ENCODE data around the gene OSBPL10.

OSBPL10 gene

GRCh38 chr3:31629054-31629453, 352.0 kb downstream of the OSBPL10 start:
- Histone ChIP-seq H3K4me1 (ENCODE audit: control insufficient read depth, insufficient read depth, low read depth, low read length) (no peaks in the 10 kb centered on the region), H2AFZ (ENCODE audit: low read depth, low read length) (no peak overlapping the region), H2BK5ac (ENCODE audit: low read depth, low read length, poor library complexity, severe bottlenecking) (no peak overlapping the region), H2BK15ac (ENCODE audit: low read depth, poor library complexity, severe bottlenecking) (no peak overlapping the region), H2BK120ac (ENCODE audit: low read depth, low read length) (no peak overlapping the region), H3K4ac (ENCODE audit: low read depth in 1 of 2, low read length in 2 of 2) (no peak overlapping the region), H4K8ac (ENCODE audit: low read length) (no peak overlapping the region), H3K79me1 (replicated peaks; ENCODE audit: low read length, poor library complexity, severe bottlenecking) (peaks cover 3% of the 10 kb centered on the region), H3K27ac (ENCODE audit: low read length, poor library complexity, severe bottlenecking) (no peak overlapping the region), H3K4me3 (ENCODE audit: insufficient read depth in 1 of 2, low read depth in 1 of 2, low read length in 2 of 2) (no peak overlapping the region), H3K4me2 (ENCODE audit: low read length, poor library complexity, severe bottlenecking) (no peak overlapping the region), H3K36me3 (ENCODE audit: control insufficient read depth in 1 of 2, insufficient read depth in 2 of 2, low read depth in 1 of 2, low read length in 2 of 2) (peaks cover 7 to 81% of the 10 kb centered on the region in 2 experiments), H3K9ac (ENCODE audit: low read length) (no peak overlapping the region), H3K23ac (ENCODE audit: low read length in 2 of 2) (no peak overlapping the region), H2AK5ac (ENCODE audit: low read length, severe bottlenecking) (no peak overlapping the region), H3K18ac (ENCODE audit: low read depth in 1 of 2, low read length in 2 of 2) (no peak overlapping the region), H2BK12ac (ENCODE audit: low read length in 2 of 2) (no peak overlapping the region), H3K9me3 (ENCODE audit: control insufficient read depth, low read length) (no peaks in the 10 kb centered on the region), H3K14ac (ENCODE audit: low read length in 2 of 2) (no peak overlapping the region), H3K27me3 (ENCODE audit: control insufficient read depth in 1 of 2, insufficient read depth in 1 of 2, low read length in 2 of 2) (no peaks in the 10 kb centered on the region), H4K91ac (ENCODE audit: low read length) (no peak overlapping the region)
- 100% methylated on average over 1 of the region's 5 CpGs for WGBS
- DNase-seq = no peak

GRCh38 chr3:31625358-31625757, 355.7 kb downstream of the OSBPL10 start:
- Histone ChIP-seq H4K8ac (ENCODE audit: low read length) (no peak overlapping the region), H3K9me3 (ENCODE audit: control insufficient read depth, low read length) (no peaks in the 10 kb centered on the region), H2BK120ac (ENCODE audit: low read depth, low read length) (no peak overlapping the region), H2AK5ac (ENCODE audit: low read length, severe bottlenecking) (no peak overlapping the region), H3K9ac (ENCODE audit: low read length) (no peak overlapping the region), H3K4me2 (ENCODE audit: low read length, poor library complexity, severe bottlenecking) (no peak overlapping the region), H3K23ac (ENCODE audit: low read length in 2 of 2) (no peak overlapping the region), H2BK15ac (ENCODE audit: low read depth, poor library complexity, severe bottlenecking) (no peak overlapping the region), H2BK12ac (ENCODE audit: low read length in 2 of 2) (no peak overlapping the region), H3K4ac (ENCODE audit: low read depth in 1 of 2, low read length in 2 of 2) (no peak overlapping the region), H3K79me1 (replicated peaks; ENCODE audit: low read length, poor library complexity, severe bottlenecking) (peaks cover 5% of the 10 kb centered on the region), H2AFZ (ENCODE audit: low read depth, low read length) (no peak overlapping the region), H3K18ac (ENCODE audit: low read depth in 1 of 2, low read length in 2 of 2) (no peak overlapping the region), H3K4me1 (ENCODE audit: control insufficient read depth, insufficient read depth, low read depth, low read length) (no peaks in the 10 kb centered on the region), H3K27ac (ENCODE audit: low read length, poor library complexity, severe bottlenecking) (no peak overlapping the region), H3K36me3 (ENCODE audit: control insufficient read depth in 1 of 2, insufficient read depth in 2 of 2, low read depth in 1 of 2, low read length in 2 of 2) (peaks cover 4 to 82% of the 10 kb centered on the region in 2 experiments), H4K91ac (ENCODE audit: low read length) (no peak overlapping the region), H3K27me3 (ENCODE audit: control insufficient read depth in 1 of 2, insufficient read depth in 1 of 2, low read length in 2 of 2) (no peaks in the 10 kb centered on the region), H2BK5ac (ENCODE audit: low read depth, low read length, poor library complexity, severe bottlenecking) (no peak overlapping the region), H3K4me3 (ENCODE audit: insufficient read depth in 1 of 2, low read depth in 1 of 2, low read length in 2 of 2) (no peak overlapping the region), H3K14ac (ENCODE audit: low read length in 2 of 2) (no peak overlapping the region)
- no peak for DNase-seq
- 43% methylated on average over 1 of the region's 2 CpGs for WGBS

GRCh38 chr3:31624083-31624709, 356.9 kb downstream of the OSBPL10 start:
- H3K14ac ChIP-seq (ENCODE audit: low read length in 2 of 2) = no peak overlapping the region

GRCh38 chr3:31622636-31623288, 358.3 kb downstream of the OSBPL10 start:
- Histone ChIP-seq H3K9ac (ENCODE audit: low read length) (no peak overlapping the region), H2AFZ (ENCODE audit: low read depth, low read length) (no peak overlapping the region), H3K27ac (ENCODE audit: low read length, poor library complexity, severe bottlenecking) (no peak overlapping the region), H3K27me3 (ENCODE audit: control insufficient read depth in 1 of 2, insufficient read depth in 1 of 2, low read length in 2 of 2) (no peaks in the 10 kb centered on the region), H3K4me1 (ENCODE audit: control insufficient read depth, insufficient read depth, low read depth, low read length) (no peaks in the 10 kb centered on the region), H3K14ac (ENCODE audit: low read length in 2 of 2) (no peak overlapping the region), H2AK5ac (ENCODE audit: low read length, severe bottlenecking) (no peak overlapping the region), H2BK120ac (ENCODE audit: low read depth, low read length) (no peak overlapping the region), H3K4ac (ENCODE audit: low read depth in 1 of 2, low read length in 2 of 2) (no peak overlapping the region), H3K36me3 (ENCODE audit: control insufficient read depth in 1 of 2, insufficient read depth in 2 of 2, low read depth in 1 of 2, low read length in 2 of 2) (peaks cover 4 to 96% of the 10 kb centered on the region in 2 experiments), H3K79me1 (replicated peaks; ENCODE audit: low read length, poor library complexity, severe bottlenecking) (peaks cover 5% of the 10 kb centered on the region), H4K8ac (ENCODE audit: low read length) (no peak overlapping the region), H3K4me2 (ENCODE audit: low read length, poor library complexity, severe bottlenecking) (no peak overlapping the region), H3K18ac (ENCODE audit: low read depth in 1 of 2, low read length in 2 of 2) (no peak overlapping the region), H4K91ac (ENCODE audit: low read length) (no peak overlapping the region), H2BK5ac (ENCODE audit: low read depth, low read length, poor library complexity, severe bottlenecking) (no peak overlapping the region), H2BK12ac (ENCODE audit: low read length in 2 of 2) (no peak overlapping the region), H3K4me3 (ENCODE audit: insufficient read depth in 1 of 2, low read depth in 1 of 2, low read length in 2 of 2) (no peak overlapping the region), H3K9me3 (ENCODE audit: control insufficient read depth, low read length) (no peaks in the 10 kb centered on the region), H2BK15ac (ENCODE audit: low read depth, poor library complexity, severe bottlenecking) (no peak overlapping the region), H3K23ac (ENCODE audit: low read length in 2 of 2) (no peak overlapping the region)
- no peak for DNase-seq
- no CpG with 5 or more reads among the region's 4 CpGs for WGBS

More at GRCh38 chr3:31624083-31624709, 356.9 kb downstream of the OSBPL10 start:
- H2BK5ac ChIP-seq (ENCODE audit: low read depth, low read length, poor library complexity, severe bottlenecking) = no peak overlapping the region
- H3K79me1 ChIP-seq (replicated peaks; ENCODE audit: low read length, poor library complexity, severe bottlenecking) = peaks cover 5% of the 10 kb centered on the region
- H3K9ac ChIP-seq (ENCODE audit: low read length) = no peak overlapping the region
- H3K4me2 ChIP-seq (ENCODE audit: low read length, poor library complexity, severe bottlenecking) = no peak overlapping the region
- no peak overlapping the region for H3K23ac ChIP-seq (ENCODE audit: low read length in 2 of 2)
- H4K8ac ChIP-seq (ENCODE audit: low read length) = no peak overlapping the region
- no peak overlapping the region for H3K4ac ChIP-seq (ENCODE audit: low read depth in 1 of 2, low read length in 2 of 2)
- no peak overlapping the region for H3K18ac ChIP-seq (ENCODE audit: low read depth in 1 of 2, low read length in 2 of 2)
- no peak overlapping the region for H3K4me3 ChIP-seq (ENCODE audit: insufficient read depth in 1 of 2, low read depth in 1 of 2, low read length in 2 of 2)
- H2BK12ac ChIP-seq (ENCODE audit: low read length in 2 of 2) = no peak overlapping the region
- H3K4me1 ChIP-seq (ENCODE audit: control insufficient read depth, insufficient read depth, low read depth, low read length) = no peaks in the 10 kb centered on the region
- H2AK5ac ChIP-seq (ENCODE audit: low read length, severe bottlenecking) = no peak overlapping the region
- peaks cover 4 to 84% of the 10 kb centered on the region in 2 experiments for H3K36me3 ChIP-seq (ENCODE audit: control insufficient read depth in 1 of 2, insufficient read depth in 2 of 2, low read depth in 1 of 2, low read length in 2 of 2)
- WGBS = 100% methylated on average over 4 of the region's 6 CpGs
- no peak for DNase-seq
- no peaks in the 10 kb centered on the region for H3K9me3 ChIP-seq (ENCODE audit: control insufficient read depth, low read length)
- no peak overlapping the region for H3K27ac ChIP-seq (ENCODE audit: low read length, poor library complexity, severe bottlenecking)
- no peak overlapping the region for H2AFZ ChIP-seq (ENCODE audit: low read depth, low read length)
- H4K91ac ChIP-seq (ENCODE audit: low read length) = no peak overlapping the region
- no peak overlapping the region for H2BK120ac ChIP-seq (ENCODE audit: low read depth, low read length)
- H3K27me3 ChIP-seq (ENCODE audit: control insufficient read depth in 1 of 2, insufficient read depth in 1 of 2, low read length in 2 of 2) = no peaks in the 10 kb centered on the region
- H2BK15ac ChIP-seq (ENCODE audit: low read depth, poor library complexity, severe bottlenecking) = no peak overlapping the region
